NT2/D1 (cell line): ENCODE results near the gene KLHL7.

Source experiments
- SUZ12 ChIP-seq: IDR thresholded peaks from 2 replicates; pipeline ENCODE4 v1.6.1; 2011; ENCODE audit not compliant: insufficient read length, insufficient read depth; ENCODE audit errors: extremely low read depth
- YY1 ChIP-seq: IDR thresholded peaks from 2 replicates; pipeline ENCODE4 v1.6.1; 2011; ENCODE audit not compliant: insufficient read length, insufficient read depth
- ZNF274 ChIP-seq: IDR thresholded peaks from 2 replicates; pipeline ENCODE4 v1.6.1; 2011; ENCODE audit warnings: mild to moderate bottlenecking, low read depth, low read length

- TF ChIP-seq ZNF274 (no peak), SUZ12 (no peak), YY1 (no peak)
Observed at GRCh38 chr7:23208316-23208715, 102.7 kb downstream of the KLHL7 start.
